ENCODE results near the gene L2HGDH.
"Not testable (repeated sequence)": the region's sequence is repeated elsewhere in the genome, so short reads cannot be mapped to it uniquely, and the experiment has no call there.

The L2HGDH gene

DNA sequence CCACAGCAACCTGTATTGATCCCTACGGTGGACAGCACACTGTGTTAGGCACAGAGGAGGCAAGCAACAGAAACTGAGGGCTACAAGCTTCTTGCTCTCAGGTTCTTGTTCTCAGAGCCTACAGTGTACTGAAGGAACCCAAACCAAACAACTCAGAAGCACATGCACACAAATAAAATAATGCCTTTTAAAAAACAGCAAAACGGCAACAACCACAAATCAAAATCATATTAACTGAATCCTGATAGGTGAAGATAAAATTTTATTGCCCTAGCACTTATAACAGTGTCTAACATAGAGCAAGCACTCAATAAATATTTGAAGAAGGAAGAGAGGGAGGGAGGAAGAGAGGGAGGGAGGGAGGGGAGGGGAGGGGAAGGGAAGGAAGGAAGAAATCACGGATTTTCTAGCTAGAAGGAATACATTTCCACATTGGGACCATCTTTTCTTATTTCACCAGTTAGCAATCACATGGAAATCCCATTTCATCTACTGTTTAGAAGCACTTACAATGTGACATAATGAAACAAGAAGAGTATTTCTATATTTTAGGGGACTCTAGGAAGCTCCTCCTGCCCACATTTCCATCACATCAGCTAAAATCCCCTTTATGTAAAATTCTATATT is 27.3 kb upstream of the L2HGDH start:
- DNase-seq (ENCODE audit: low read depth, low spot score) = no peak

DNA sequence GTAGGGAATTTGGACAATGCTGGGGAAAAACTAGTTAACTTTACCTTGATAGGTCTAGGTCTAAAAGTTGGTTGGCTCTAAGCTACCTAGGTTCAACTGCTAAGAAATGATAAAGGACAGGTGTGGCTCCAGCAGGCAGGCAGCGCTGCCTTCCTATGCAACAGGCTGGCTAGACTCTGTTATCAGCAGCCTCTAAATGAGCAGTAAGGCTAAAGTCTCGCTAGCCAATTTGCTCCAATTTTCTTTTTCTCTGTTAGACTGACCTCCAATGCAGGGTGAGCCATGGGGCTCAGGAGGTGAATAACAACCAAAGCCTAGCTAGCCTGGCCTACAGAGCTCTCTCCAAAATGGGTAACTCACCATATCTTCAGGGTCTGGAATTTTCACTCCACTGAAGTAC is 26.6 kb upstream of the L2HGDH start:
- no peak for DNase-seq (ENCODE audit: low read depth, low spot score)

DNA sequence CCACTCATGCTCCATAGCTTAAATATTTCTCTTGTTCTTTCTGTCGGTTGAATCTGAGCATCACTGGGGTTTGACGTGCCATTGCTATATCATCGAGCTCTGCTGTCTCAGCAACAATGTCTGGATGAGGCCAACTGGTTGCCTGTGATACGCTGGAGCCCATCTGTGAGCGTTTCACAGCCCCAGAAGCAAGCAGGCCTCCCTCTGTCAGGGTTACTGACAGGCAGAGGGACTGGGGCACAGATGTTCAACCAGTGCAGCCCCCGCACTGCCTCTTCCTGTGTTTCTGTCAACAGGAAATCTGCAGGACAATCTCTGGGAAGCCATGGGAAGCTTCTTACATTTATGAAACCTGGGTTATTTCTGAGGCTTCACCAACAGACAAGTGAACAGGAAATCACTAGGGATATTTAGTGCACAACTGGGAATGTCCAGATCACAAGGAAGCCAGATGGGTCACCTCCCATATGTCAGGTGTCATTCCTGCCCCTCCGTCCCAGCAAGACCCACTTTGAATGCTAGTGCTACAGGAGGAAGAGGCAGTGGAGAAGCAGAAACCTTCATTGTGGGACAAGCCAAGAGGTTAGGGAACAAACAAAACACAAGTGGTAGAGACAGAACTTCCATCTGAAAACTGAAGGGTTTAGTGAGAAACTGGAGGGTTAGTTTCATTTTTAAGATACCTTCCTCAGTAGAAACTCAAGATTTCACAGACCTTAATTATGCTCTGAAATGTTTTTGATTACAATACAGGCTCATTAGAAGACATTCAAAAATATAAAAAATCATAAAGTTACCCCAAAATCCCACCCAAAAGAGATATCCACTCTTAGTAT is 24.2 kb upstream of the L2HGDH start:
- DNase-seq (ENCODE audit: low read depth, low spot score) = no peak

DNA sequence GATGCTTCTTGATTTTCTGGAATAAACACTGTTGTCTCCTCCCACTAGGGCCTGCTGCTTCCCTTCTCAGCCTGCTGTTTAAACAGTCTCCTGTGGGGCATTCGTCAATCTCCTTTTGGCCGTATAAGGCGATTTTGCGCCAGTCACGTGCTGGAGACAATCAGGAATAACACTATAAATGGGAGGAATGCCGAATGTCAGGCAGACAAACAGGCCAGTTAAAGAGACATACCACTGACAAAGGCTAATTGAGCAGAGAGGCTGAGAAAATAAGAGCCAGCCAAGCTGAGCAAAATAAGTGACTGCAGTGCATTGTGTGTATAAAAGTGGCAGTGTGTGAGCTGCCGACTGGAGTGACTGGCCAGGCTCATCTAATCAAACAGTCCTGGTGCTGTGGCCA is 23.4 kb upstream of the L2HGDH start:
- no peak for DNase-seq (ENCODE audit: low read depth, low spot score)

DNA sequence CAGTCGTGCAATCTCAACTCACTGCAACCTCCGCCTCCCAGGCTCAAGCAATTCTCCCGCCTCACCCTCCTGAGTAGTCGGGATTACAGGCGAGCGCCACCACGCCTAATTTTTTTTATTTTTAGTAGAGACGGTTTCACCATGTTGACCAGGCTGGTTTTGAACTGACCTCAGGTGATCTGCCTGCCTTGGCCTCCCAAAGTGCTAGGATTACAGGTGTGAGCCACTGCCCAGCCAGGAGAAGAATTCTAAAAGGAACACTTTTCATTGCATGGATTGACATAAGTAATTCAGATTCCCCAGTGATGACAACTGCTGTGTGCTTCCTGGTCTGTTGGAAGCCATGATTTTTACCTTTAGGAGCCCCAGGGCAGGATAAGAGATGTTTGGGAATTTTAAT is 22.2 kb upstream of the L2HGDH start:
- DNase-seq (ENCODE audit: low read depth, low spot score) = no peak

DNA sequence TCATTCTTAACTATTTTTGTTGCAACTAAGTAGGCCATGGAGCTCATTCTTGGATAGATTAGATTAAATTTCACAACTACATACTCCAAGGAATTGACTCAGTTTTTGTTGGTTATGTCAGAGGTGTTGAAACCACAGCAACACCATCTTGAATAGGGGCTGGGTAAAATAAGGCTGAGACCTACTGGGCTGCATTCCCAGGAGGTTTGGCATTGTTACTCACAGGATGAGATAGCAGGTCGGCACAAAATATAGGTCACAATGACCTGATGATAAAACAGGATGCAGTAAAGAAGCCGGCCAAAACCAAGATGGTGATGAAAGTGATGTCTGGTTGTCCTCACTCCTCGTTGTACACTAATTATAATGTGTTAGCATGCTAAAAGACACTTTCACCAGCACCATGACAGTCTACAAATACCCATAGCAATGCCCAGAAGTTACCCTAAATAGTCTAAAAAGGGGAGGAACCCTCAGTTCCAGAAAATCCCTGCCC is 21.0 kb upstream of the L2HGDH start:
- DNase-seq (ENCODE audit: low read depth, low spot score) = no peak

DNA sequence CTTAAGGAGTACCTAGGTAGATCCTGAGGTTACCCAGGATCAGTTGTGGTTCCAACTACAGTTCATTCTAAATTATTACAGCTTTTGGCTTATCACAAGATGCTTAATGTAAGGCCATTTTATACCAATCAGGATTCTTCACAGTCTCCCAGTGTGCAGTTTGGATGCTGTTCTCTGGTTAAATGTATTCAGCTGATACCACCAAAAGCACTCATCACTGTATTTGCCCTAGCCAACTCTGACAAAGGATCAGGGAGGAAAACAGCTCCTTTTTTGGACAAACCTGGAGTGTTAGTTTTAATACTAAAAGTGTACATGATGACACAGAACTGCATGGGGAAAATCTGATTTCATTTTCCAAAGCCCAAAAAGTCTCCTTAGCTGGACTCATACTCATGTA is 19.6 kb upstream of the L2HGDH start:
- DNase-seq (ENCODE audit: low read depth, low spot score) = no peak

DNA sequence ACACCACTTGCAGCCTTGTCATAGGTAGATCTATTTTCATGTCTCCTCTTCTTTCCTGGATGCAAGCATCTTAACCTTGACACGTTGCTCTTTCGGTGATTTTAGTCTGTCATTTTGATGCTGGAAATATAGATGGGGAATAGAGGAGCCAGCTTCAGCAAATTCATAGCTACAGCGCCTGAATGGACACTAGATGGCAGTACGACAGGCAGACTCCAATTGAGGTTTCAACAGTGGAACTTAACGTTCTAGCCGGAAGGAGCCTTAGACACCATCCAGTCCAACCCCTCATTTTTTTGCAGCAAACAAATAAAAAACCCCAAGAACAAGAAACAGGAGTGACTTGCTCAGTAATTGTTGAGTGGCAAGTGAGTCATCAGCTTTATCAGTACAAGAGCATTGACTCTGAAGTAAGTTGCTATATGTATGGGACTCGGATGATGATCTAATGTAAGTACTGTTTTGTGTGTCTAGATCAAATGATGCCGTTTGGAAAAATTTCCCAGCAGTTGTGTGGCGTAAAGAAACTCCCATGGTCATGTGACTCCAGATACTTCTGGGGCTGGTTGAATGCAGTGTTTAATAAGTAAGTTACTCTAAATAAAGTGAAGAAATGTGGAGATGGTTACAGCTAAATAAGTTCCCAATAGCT is 9.1 kb upstream of the L2HGDH start:
- no peak for DNase-seq (ENCODE audit: low read depth, low spot score)

DNA sequence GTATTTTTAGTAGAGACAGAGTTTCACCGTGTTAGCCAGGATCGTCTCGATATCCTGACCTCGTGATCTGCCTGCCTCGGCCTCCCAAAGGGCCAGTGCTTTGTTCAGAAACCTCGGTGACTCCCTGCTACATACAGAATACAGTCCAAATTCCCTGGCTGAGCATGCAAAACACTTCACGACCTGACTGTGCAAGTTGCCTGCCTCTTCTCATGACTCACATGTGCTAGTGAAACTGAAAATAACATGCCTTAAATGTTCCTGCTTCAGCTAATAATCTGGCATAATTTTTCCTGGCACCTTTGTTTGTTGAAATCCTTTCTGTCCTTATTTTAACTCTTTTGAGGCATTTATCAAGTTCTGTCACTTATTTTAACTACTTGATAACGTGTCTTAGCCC is 8.3 kb upstream of the L2HGDH start:
- DNase-seq (ENCODE audit: low read depth, low spot score) = no peak

DNA sequence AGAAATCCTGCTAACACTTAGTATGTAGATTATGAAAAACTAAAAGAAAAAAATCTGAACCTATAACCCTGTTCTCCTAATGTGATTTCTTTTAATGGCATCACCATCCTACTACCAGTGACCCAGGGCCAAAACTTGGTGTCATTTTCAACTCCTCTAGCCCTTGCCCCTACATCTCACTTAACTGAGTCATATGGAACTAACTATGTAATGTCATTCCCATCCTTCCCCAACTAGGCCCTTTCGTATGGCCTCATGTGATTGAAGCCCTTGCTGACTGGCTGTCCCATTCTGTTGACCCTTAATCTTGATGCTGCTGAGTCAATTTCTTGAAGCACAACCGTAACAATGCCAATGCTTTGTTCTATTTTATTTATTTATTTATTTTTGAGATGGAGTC is 7.7 kb upstream of the L2HGDH start:
- DNase-seq (ENCODE audit: low read depth, low spot score) = no peak

DNA sequence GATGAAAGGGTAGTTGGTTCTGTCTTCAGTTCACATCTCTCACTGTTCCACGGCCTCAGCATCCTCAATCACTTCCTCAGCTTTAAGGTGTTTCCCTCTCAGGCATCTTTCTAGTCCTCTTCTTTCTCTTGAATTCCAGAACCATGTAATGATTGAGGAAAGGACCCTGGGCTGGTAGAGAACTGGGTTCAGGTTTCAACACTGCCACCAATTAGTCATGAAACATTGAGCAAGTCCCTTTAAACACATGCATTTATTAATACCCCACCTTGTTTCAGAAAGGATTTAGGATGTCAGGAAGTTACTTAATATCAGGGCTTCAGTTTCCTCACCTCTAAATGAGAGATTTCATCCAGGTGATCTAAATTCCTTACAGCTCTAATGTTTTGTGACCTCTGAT is 7.3 kb upstream of the L2HGDH start:
- DNase-seq (ENCODE audit: low read depth, low spot score) = no peak

DNA sequence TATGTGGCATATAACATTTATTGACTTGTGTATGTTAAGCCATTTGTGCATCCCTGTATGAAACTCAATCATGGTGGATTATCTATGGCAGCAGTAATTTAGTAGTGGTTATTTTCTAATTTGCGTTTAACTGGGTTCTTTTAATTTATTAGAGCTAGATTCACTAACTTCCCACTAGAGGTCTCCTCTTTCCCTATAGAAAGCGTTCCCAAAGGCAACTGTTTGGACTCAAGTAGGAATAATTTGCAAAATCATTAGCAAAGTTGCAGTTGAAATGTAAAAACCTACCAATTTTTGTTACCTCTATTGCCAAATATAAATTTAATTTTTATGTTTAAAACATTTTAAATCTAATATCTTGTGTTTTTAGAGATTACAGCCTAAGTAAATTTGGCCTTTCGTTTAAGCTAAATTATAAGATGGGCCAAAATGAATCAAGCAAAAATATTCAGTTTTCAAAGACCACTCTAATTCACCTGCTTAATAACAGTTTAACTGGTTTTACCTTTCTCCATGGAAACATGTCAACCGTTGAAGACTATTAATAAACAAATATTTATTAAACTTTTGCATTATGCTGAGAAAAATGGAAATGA is 6.1 kb upstream of the L2HGDH start:
- DNase-seq (ENCODE audit: low read depth, low spot score) = no peak

DNA sequence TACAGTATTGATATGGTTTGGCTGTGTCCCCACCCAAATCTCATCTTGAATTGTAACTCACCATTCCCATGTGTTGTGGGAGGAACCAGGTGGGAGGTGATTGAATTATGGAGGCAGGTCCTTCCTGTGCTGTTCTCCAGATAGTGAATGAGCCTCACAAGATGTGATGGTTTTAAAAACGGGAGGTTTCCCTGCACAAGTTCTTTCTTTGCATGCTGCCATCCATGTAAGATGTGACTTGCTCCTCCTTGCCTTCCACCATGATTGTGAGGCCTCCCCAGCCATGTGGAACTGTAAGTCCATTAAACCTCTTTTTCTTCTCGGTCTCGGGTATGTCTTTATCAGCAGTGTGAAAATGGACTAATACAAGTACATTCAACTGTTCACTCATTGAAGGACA is 2.1 kb upstream of the L2HGDH start:
- DNase-seq (ENCODE audit: low read depth, low spot score) = not testable (repeated sequence)

DNA sequence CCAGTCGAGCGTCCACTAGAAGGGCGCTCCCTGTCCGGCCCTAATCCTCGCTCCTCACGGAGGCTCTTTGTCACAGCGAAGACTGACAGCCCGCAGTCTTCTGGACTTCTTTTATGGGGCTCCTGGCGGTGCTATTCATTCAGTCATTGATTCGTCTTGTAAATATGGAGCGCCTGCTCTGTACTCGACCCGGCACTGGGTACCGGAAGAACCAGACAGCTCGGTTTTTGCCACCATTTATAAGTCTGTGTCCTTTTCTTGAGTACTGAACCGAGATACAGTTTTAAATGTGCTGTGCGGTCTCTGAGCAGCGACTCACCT is 665 bp upstream of the L2HGDH start:
- no peak for DNase-seq (ENCODE audit: low read depth, low spot score)

DNA sequence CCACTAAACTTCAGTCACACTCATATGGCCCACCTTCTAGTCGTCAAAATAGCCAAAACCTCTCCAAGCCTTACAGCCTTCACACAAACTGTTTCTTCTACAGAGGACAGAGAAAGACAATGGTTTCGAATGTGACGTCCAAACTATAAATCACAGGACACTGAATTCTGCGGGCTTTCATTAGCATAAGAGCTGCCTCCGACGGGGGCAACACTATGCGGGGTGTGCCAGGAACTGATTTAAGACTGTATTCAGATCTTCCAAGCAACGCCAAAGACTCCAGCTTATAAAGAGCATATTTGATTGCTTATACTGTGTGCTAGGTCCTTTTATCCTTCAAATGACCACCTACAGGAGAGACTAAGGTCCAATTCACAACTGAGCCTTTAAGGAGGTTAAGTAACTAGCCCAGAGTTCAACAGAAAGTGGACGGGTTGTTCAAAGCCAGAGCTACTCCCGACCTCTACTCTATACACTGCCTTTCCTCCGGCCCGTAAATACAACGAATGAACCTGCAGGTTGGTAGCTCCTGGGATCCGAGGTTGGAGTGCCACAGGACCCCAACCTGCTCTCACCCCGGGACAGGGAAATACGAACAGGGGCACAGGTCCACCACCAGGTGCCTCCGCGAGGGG is 575 bp downstream of the L2HGDH start:
- no peak for DNase-seq (ENCODE audit: low read depth, low spot score)

DNA sequence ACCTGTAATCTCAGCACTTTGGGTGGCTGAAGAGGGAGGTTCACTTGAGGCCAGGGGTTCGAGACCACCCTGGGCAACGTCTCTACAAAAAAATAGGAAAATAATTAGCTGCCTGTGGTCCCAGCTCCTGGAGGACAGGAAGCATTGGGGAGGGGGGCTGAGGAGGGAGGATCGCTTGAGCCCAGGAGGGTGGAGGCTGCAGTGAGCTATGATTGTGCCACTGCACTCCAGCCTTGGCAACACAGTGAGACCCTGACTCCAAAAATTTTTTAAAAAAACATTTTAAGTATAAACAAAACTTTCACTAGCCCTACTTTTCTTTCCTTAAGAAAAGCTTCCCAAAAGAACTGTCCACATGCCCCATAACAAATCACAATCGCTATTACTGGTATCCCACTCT is 1.6 kb downstream of the L2HGDH start:
- DNase-seq (ENCODE audit: low read depth, low spot score) = no peak

DNA sequence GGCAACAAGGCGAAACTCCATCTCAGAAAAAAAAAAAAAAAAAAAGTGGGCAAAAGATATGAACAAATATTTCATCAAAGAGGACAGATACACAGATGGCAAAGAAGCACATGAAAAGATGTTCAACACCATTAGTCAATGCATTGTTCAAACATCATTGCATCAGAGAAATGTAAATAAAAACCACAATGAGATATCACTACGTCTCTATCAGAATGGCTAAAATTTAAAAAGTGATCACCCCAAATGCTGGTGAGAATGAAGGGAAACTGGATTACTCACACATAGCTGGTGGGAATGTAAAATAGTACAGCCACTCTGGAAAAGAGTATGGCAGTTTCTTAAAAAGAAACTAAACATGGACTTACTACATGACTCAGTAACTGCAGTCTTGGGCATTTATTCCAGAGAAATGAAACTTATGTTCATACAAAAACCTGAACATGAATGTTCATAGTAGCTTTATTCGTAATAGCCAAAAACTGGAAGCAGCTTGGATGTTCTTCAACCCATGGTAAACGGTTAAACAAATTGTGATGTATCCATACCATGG is 3.6 kb downstream of the L2HGDH start:
- DNase-seq (ENCODE audit: low read depth, low spot score) = no peak

DNA sequence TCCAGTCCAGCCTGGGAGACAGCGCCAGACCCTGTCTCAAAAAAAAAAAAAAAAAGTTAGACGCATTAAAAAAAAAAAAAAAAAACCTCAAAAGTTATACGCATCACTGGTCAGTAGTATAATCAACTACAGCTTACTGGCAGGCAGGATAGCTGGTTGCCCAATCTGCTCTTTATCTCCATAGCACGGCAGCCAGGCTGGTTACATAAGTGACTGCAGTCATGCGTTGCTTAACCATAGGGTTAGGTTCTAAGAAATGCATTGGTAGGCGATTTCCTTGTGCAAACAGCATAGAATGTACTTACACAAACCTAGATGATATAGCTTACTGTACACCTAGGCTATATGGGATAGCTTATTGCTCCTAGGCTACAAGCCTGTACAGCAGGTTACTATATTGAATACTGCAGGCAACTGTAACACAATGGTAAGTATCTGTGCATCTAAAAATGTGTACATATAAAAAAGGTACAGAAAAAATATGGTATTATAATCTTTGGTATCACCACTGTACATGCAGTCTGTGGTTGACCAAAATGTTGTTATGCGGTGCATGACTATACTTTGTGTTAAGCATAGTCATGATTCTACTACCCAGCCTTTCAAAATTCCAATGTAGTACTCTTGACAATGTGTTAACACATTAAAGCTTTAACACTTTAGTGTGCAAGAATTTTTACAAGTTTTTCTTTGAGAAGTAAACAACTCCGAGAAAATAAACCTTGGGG is 8.1 kb downstream of the L2HGDH start:
- no peak for DNase-seq (ENCODE audit: low read depth, low spot score)

DNA sequence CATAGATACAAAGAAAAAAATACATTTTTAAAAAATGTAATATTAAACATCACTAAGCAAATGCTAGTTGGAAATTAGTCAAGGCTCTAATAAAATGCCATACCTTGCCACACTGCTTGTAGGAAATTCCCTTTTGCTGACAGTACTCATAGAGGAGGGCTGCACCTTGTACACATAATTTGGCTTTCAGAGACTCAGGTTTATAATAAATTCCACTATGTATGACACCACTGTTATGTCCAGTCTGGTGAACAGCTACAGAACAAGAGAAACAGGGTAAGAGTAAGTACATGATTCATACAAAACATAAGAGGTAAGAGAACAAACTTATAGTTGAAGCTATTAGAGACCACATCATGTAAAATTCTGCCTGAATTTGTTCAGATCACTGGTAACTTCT is 10.1 kb downstream of the L2HGDH start:
- DNase-seq (ENCODE audit: low read depth, low spot score) = no peak

DNA sequence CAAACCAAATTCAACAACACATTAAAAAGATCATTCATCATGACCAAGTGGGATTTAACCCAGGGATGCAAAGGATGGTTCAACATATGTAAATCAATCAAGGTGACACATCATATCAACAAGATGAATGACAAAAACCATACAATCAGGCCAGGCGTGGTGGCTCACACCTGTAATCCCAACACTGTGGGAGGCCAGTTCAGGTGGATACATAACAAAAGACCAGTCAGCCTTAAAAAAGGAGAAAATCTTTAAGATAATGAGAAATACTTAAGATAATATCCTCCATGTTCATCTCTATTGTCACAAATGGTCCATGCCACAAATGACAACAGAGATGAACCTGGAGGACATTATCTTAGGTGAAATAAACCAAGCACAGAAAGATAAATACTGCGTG is 12.4 kb downstream of the L2HGDH start:
- DNase-seq (ENCODE audit: low read depth, low spot score) = no peak

DNA sequence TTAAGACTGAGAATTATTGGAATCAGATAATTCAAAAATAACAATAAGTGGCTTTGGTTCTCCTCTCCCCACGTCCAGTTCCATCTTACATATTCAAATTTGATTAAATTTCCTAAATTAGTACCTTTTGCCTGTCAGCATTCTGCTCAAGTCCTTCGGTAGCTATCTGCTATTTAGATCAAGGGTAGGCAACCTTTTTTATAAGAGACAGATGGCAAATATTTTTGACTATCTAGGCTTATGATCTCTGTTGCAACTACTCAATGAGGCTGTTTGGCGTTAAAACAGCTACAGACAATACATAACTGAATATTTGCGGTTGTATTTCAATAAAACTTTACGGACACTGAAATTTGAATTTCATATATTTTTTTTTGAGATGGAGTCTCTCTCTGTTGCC is 21.7 kb downstream of the L2HGDH start:
- no peak for DNase-seq (ENCODE audit: low read depth, low spot score)

Measured in iPS DF 19.7 (cell line).